ENCODE results near the gene TKT. TPM values are rescaled to one million over a fixed set of nuclear protein-coding genes. Genes with fewer than 3 reads are reported as not detected.

TKT gene
- total RNA-seq, 1 experiment from 2014 or later: 650 TPM

GRCh38 chr3:53229606-53230005 lies 26.2 kb downstream of the TKT start:
- Histone ChIP-seq H2BK120ac (ENCODE audit: low read depth, low read length, poor library complexity, severe bottlenecking) (no peak overlapping the region), H4K5ac (ENCODE audit: insufficient read length, low read depth, low read length) (no peak overlapping the region), H3K79me1 (ENCODE audit: insufficient read depth, low read depth, low read length, poor library complexity, severe bottlenecking) (no peaks in the 10 kb centered on the region), H2AFZ (ENCODE audit: low read length) (no peak overlapping the region), H3K56ac (ENCODE audit: insufficient read length, low read depth, low read length) (no peak overlapping the region), H3K9me3 (ENCODE audit: control insufficient read depth, low read depth, low read length) (no peaks in the 10 kb centered on the region), H3K79me2 (ENCODE audit: insufficient read depth, low read length) (no peaks in the 10 kb centered on the region), H4K91ac (ENCODE audit: insufficient read length, low read depth, low read length) (no peak overlapping the region), H3K18ac (ENCODE audit: insufficient read length, low read depth, low read length) (no peak overlapping the region), H3K27me3 (ENCODE audit: insufficient read depth, low read length) (no peaks in the 10 kb centered on the region), H2BK5ac (ENCODE audit: insufficient read length, low read length) (no peak overlapping the region), H3K27ac (ENCODE audit: insufficient read length, low read depth, low read length) (no peak overlapping the region), H3K4ac (ENCODE audit: low read depth, low read length) (no peak overlapping the region), H3K23ac (ENCODE audit: insufficient read length, low read depth, low read length) (no peak overlapping the region), H3K14ac (ENCODE audit: insufficient read depth, low read length) (no peak overlapping the region), H4K8ac (replicated peaks; ENCODE audit: insufficient read length, low read depth, low read length) (no peak overlapping the region), H3T11ph (ENCODE audit: low read length) (no peak overlapping the region), H4K20me1 (ENCODE audit: control insufficient read depth, insufficient read depth, insufficient read length) (peaks cover 2% of the 10 kb centered on the region), H3K4me2 (ENCODE audit: insufficient read depth, insufficient read length, low read length) (no peak overlapping the region), H2BK20ac (ENCODE audit: low read depth, low read length, poor library complexity, severe bottlenecking) (no peak overlapping the region), H2BK15ac (ENCODE audit: low read depth, low read length) (no peak overlapping the region), H2BK12ac (ENCODE audit: insufficient read length, low read depth, low read length) (no peak overlapping the region), H2AK5ac (ENCODE audit: insufficient read length, low read length) (no peak overlapping the region), H3K23me2 (ENCODE audit: insufficient read length, low read depth, low read length, poor library complexity, severe bottlenecking) (no peaks in the 10 kb centered on the region), H3K4me1 (ENCODE audit: insufficient read depth, low read length) (no peaks in the 10 kb centered on the region), H3K9ac (ENCODE audit: extremely low read depth, insufficient read length, low read length) (no peak overlapping the region)
- Mint-ChIP-seq H3K9me3 (no peaks in the 10 kb centered on the region), H3K27ac (peak overlapping the region in 2 of 3 experiments; percentile 63 to 70; a peak in 2 of 7 replicates), H3K27me3 (ENCODE audit: low read depth) (no peaks in the 10 kb centered on the region), H3K4me3 (no peak overlapping the region; a peak in 1 of 5 replicates), H3K4me1 (no peaks in the 10 kb centered on the region), H3K36me3 (ENCODE audit: insufficient read depth in 1 of 3, low read depth in 3 of 3) (peaks cover 85 to 100% (median 96%) of the 10 kb centered on the region in 3 experiments)
- no peak for TF ChIP-seq CTCF (conservative IDR thresholded peaks at IDR 0.05)
- WGBS (ENCODE audit: extremely low coverage, insufficient read length, low lambda C conversion rate): no CpG with 5 or more reads among the region's 2 CpGs
- DNase-seq: no peak
